Measurements from ENCODE around the gene PGBD4.

PGBD4 gene

GRCh38 chr15:34126522-34126921 is 24.6 kb downstream of the PGBD4 start:
- TF ChIP-seq MYC (IDR thresholded peaks at IDR 0.05; ENCODE audit: low read depth, low read length): no peak
- no peak for TF ChIP-seq POLR2A (IDR thresholded peaks at IDR 0.05; ENCODE audit: extremely low read depth, insufficient read length)
- TF ChIP-seq, protein P1, sequence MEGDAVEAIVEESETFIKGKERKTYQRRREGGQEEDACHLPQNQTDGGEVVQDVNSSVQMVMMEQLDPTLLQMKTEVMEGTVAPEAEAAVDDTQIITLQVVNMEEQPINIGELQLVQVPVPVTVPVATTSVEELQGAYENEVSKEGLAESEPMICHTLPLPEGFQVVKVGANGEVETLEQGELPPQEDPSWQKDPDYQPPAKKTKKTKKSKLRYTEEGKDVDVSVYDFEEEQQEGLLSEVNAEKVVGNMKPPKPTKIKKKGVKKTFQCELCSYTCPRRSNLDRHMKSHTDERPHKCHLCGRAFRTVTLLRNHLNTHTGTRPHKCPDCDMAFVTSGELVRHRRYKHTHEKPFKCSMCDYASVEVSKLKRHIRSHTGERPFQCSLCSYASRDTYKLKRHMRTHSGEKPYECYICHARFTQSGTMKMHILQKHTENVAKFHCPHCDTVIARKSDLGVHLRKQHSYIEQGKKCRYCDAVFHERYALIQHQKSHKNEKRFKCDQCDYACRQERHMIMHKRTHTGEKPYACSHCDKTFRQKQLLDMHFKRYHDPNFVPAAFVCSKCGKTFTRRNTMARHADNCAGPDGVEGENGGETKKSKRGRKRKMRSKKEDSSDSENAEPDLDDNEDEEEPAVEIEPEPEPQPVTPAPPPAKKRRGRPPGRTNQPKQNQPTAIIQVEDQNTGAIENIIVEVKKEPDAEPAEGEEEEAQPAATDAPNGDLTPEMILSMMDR (IDR thresholded peaks at IDR 0.05; ENCODE audit: low read depth, low read length): no peak
- TF ChIP-seq, protein P2, sequence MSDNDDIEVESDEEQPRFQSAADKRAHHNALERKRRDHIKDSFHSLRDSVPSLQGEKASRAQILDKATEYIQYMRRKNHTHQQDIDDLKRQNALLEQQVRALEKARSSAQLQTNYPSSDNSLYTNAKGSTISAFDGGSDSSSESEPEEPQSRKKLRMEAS (IDR thresholded peaks at IDR 0.05; ENCODE audit: low read depth, low read length): no peak
- H3K4me3 ChIP-seq (ENCODE audit: low read depth, low read length): no peak overlapping the region
- DNase-seq (ENCODE audit: low read depth): no peak

GRCh38 chr15:34128898-34129297 is 27.0 kb downstream of the PGBD4 start:
- TF ChIP-seq MYC (IDR thresholded peaks at IDR 0.05; ENCODE audit: low read depth, low read length) (no peak), POLR2A (IDR thresholded peaks at IDR 0.05; ENCODE audit: extremely low read depth, insufficient read length) (no peak)
- TF ChIP-seq, protein P1 (IDR thresholded peaks at IDR 0.05; ENCODE audit: low read depth, low read length): no peak
- TF ChIP-seq, protein P2 (IDR thresholded peaks at IDR 0.05; ENCODE audit: low read depth, low read length): no peak
- H3K4me3 ChIP-seq (ENCODE audit: low read depth, low read length): no peak overlapping the region

DNA sequence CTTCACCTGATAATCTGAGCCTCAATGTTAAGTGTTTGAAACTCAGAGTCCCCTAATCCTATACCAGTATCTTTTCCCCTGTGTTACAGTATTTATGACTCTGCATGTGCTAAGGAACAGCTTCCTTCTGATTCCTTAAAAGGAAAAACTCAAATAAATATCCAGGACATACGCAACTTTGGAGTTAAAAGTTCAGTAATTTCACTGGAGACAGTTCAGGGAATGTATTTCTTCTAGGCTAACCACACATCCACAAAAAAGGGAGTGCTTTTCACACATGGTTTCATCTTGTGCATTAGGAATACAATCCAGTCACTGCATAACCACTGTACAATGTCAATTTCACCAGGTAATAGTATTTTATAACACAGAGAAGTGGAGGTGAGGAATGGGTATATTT is 31.0 kb downstream of the PGBD4 start:
- DNase-seq (ENCODE audit: low read depth): no peak
- no peak overlapping the region for H3K4me3 ChIP-seq (ENCODE audit: low read depth, low read length)
- TF ChIP-seq, protein P1 (IDR thresholded peaks at IDR 0.05; ENCODE audit: low read depth, low read length): no peak
- TF ChIP-seq POLR2A (IDR thresholded peaks at IDR 0.05; ENCODE audit: extremely low read depth, insufficient read length): no peak
- TF ChIP-seq MYC (IDR thresholded peaks at IDR 0.05; ENCODE audit: low read depth, low read length): no peak
- TF ChIP-seq, protein P2 (IDR thresholded peaks at IDR 0.05; ENCODE audit: low read depth, low read length): no peak

More at GRCh38 chr15:34128898-34129297, 27.0 kb downstream of the PGBD4 start:
- no peak for DNase-seq (ENCODE audit: low read depth)

DNA sequence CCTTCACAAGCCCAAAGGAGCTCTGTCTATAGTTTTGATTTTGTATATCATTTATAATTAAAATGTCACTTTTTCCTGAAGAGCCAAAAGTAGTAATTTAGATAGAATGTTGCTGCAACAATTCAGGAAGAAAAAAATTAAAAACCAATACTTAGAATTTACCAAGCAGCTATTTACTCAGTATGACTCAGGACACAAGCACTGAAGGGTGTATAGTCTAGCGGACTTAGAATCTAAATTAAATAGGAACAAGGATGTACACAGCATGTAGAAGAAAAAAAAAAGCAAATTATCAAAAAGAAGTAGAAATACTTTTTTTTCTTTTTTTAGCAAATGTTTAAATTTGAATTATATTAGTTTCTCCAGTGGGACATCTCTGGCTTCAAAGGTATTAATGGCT is 31.6 kb downstream of the PGBD4 start:
- H3K4me3 ChIP-seq (ENCODE audit: low read depth, low read length): no peak overlapping the region
- TF ChIP-seq POLR2A (IDR thresholded peaks at IDR 0.05; ENCODE audit: extremely low read depth, insufficient read length): no peak
- TF ChIP-seq, protein P2 (IDR thresholded peaks at IDR 0.05; ENCODE audit: low read depth, low read length): no peak
- TF ChIP-seq, protein P1 (IDR thresholded peaks at IDR 0.05; ENCODE audit: low read depth, low read length): no peak
- no peak for TF ChIP-seq MYC (IDR thresholded peaks at IDR 0.05; ENCODE audit: low read depth, low read length)
- no peak for DNase-seq (ENCODE audit: low read depth)

- no peak for DNase-seq (ENCODE audit: low read depth)
- TF ChIP-seq, protein P2 (IDR thresholded peaks at IDR 0.05; ENCODE audit: low read depth, low read length): no peak
- TF ChIP-seq MYC (IDR thresholded peaks at IDR 0.05; ENCODE audit: low read depth, low read length): no peak
- TF ChIP-seq POLR2A (IDR thresholded peaks at IDR 0.05; ENCODE audit: extremely low read depth, insufficient read length): no peak
- TF ChIP-seq, protein P1 (IDR thresholded peaks at IDR 0.05; ENCODE audit: low read depth, low read length): no peak
- no peak overlapping the region for H3K4me3 ChIP-seq (ENCODE audit: low read depth, low read length)
These were observed 45.7 kb downstream of the PGBD4 start for GRCh38 chr15:34147371-34148140.

Data from NB4 (cell line).